Superior temporal gyrus (tissue), 1 donor: ENCODE measurements around the gene ZNF112.
"Not testable (repeated sequence)": the region's sequence is repeated elsewhere in the genome, so short reads cannot be mapped to it uniquely, and the experiment has no call there.

Experiments
- DNase-seq: peaks from one replicate; pipeline ENCODE4 v3.0.0-alpha.2; 2016; ENCODE audit errors: extremely low spot score

Gene ZNF112

DNA sequence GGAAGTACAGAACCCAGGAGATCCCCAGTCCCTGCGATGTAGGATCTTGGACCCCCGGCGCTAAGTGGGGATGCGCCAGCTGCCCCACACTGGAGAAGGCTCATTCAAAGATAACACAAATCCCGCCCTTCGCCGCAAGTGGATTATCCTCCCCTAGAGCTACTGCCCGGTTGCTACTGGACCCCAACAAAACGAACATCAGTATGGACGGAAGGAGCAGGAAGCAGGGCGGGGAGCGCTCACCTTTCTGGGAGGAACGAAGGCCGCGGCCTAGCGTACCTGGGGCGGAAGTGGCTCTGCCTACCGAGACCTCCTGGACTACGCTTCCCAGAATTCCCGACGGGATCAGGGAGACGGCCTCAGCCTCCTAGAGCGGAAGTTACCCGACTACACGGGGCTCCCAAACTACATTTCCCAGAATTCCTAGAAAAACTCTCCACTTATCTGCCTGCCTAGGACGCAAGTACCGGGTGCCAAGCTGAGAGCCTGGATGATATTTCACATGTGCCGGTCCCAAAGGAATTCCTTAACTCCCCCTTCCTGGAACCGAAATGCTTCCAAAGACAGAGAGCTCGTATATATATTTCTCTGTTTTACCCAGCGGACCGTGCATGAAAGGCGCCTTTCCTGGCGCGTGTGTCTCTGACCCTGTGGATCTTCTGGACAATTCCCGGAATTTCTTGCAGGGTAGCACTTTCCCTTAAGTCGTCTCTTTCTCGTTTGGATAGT, at the start of gene ZNF112:
Gene ZNF112, minus strand, starts transcription at position 298 of the 729 bp plus-strand sequence. CDS start 16,141 bp downstream, outside the sequence.
- peak; percentile 99 for DNase-seq

DNA sequence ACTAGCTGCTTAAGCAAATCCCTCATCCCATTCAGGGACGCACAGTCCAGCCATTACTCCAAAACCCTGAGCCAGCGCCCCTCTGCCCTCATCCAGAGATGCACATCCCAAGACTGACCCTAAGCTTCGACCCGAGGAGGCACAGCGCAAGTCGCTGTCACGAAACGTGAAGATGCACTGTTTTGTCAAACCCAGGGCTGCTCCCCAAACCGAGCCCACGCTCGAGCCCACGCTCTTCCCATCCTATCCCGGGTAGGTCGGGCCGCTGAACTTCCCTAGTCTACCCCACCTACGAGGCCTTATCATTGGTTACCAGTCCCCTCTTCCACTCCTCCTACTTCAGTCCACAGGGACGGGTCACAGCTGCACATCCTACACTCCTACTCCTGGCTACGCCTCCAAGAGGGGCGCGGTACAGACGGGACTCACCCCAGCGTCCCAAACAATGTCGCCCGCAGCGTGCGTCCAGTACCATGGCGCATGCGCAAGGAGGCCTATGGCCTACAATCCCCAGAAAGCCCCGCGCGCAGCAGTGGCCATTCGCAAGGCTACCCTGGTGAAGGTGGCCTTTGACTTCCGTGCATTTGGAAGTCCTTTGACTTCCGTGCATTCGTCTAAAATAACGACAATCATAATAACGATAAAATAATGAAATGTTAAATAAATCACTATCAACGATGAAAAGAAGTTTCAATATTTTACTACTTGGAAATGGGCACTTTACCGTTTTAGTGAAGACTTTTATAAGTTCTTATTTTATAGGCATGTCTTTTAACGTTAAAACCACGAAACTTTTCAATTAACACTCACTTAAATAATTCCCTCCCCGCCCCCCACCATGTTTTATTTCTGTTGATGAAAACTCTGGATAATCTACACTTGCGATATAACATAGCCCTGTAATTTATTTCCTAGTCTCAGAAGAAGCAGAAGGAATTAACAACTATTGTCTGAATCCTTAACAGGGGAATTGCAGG, 44.9 kb upstream of the ZNF112 start, which contains the start of gene ZNF285:
Gene ZNF285, minus strand, starts transcription at position 470 of the 977 bp plus-strand sequence. CDS start 4,395 bp downstream, outside the sequence.
- DNase-seq: peak; percentile 96

DNA sequence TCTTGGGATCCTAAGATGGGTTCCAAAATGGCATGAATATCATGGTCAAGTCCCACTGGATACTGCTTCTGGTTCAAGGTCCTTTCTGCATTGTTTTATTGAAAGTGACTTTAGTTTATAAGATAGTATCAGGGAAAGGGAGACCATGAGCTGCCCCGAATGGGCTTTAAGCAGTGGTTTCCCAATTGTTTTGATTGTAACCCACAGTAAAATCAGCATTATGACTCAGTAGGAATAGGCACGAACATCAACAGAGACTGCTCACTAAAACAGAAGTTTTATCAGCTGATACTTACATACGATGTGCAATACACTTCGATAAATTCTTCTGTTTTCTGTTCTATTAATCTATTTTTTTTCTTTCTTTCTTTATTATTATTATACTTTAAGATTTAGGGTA, 32.8 kb upstream of the ZNF112 start:
- DNase-seq: not testable (repeated sequence)

DNA sequence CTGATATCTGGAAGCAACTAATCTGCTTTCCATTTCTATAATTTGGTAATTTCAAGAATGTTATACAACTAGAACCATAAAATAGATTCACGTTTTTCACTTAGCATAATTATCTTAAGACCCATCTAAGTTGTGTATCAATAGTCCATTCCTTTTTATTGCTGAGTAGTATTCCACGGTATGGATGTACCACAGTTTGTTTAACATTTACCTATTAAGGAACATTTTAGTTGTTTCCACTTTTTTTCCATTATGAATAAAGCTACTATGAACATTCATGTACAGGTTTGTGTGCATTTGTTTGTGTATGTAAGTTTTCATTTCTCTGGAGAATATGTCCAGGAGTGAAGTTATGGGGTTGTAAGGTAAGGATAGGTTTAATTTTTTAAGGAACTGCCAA, 18.3 kb upstream of the ZNF112 start:
- DNase-seq: no peak

DNA sequence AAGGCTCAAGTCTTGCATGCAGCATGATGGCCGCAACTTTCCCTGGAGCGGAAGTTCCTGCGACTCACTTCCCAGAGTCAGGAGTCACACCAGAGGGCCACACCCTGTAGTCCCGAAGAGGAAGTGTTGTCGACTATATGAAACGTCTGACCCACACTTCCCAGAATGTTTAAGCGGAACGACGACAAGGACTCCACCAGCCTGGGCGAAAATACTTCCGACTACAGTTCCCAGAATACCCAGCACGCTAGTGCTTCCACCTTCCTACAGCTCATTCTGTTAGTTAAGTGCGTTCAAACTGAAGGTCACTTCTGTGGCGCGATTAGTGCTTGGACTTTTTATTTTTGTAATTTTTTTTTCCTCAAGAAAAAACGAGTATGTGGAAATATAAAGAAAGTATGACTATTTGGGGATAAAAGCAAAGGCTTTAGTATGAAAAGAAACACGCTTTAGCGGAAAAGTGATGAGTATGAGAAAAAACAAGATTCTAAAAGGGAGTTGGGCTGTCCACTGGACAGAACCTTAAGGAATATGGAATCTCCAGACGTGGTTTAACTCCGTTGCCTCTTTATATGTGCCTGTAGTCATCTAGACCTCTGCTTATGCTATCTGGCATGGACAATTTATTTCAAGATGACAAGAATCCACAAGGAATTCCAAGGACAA, 15.5 kb upstream of the ZNF112 start:
- no peak for DNase-seq

DNA sequence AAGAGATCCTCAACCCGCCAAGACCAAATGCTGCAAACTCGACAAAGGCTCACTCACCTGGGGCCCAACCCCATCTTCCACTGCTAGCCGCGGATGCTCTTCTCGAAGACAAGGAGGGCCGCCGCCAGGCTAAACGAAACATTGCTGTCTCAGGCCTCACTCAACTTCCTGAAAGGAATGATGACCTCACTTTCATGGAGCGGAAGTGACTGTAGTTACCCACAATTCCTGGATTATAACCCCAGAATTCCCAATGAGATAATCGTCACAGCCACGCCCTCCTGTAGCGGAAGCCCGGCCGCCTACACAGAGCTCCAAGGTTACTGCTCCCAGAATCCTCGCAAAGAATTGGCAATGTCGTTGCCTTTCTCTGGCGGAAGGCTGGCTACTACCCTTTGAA, 10.5 kb upstream of the ZNF112 start:
- DNase-seq: no peak

DNA sequence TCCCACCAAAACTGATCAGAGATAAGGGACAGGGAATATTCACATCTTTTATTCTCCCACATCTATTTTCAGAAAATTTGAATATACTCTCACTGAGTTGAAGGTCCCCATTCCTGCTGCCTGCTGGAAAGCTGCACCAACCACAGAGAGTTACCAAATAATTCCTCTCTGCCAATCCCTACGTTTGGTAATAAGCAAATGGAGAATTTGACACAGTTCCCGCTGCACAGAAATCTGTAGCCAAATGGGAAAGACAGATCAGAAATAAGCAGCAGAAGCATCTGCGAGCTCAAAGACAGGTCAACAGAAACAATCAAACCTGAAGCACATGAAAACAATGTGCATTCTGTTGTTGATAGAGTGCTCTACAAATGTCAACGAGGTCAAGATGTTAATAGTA, 9.9 kb downstream of the ZNF112 start:
- DNase-seq: no peak

DNA sequence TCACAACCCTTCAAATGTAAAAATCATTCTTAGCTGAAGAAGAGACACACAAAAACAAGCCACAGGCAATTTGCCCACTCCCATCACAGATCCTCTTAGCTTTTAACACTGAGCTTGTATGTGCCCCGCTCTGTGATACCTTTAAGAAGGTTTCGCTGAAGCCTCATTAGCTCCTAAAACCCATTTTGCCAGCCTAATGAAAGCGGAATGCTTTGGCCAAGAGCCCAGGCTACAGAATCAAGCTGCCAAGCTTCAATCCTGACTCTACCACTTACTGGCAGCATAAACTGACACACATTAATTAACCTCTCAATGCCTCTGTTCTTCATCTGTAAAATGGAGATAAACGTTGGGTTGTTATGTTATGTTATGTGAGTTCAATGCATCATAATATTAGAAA, 10.5 kb downstream of the ZNF112 start:
- peak; percentile 53 for DNase-seq

DNA sequence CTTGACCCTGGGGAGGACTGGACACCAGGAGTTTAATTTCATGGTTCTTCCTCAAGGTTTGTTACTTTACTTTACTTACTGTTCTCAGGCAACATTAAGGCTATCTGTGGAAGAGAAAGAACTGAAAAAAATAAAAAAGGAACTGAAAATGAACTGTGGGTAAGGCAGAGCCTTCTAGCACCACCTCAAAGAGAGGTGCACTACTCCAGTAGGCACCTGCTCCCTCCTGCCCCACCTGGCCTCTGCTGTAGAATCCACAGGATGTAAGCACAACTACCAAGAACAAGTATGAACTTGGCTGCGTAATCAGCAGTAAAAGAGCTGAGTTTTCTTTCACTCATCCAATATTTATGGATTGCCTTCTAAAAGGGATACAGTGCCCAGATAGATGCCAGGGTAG, 12.2 kb downstream of the ZNF112 start:
- DNase-seq: no peak

DNA sequence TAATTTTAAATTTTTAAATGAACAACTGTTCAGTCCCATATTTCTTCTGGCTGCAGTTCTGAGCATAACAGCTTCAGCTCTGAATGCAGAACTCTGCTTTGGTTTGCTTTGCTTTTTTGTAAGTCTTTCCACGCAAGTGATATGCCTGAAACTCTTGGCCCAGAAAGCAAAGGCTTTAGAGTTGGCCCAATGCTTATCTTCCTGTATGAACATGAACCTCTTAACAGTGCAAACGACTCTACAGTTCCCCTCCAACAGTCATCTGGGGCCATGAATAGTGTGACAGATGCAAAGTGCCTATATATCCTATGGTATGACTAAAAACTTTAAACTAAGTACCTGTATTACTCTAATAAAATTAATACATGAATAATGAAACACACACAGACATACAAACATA, 14.7 kb downstream of the ZNF112 start:
- DNase-seq: no peak

DNA sequence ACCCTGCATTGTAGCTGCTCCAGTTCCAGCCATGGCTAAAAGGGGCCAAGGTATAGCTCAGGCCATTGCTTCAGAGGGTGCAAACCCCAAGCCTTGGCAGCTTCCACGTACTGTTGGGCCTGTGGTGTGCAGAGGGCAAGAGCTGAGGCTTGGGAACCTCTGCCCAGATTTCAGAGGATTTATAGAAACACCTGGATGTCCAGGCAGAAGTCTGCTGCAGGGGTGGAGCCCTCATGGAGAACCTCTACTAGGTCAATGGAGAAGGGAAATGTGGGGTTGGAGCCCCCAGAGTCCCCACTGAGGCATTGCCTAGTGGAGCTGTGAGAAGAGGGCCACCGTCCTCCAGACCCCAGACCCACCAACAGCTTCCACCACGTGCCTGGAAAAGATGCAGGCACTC, 21.8 kb downstream of the ZNF112 start:
- not testable (repeated sequence) for DNase-seq

DNA sequence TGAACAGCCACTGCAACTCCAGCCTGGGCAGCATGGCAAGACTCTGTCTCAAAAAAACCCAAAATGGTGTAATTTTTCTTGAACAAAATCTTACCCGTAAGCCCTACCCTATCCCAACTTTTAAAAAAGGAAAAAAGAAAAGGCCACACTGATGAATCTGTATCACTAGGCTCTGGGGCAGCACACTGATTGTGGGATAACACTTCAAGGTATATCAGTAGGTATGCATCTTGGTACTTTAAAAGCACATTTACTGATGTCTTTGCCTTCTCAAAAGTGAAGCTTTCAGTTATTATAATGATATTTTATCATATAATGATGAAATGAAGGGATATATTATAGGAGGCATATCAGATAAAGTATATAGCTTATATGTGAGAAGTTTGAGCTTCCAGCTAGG, 24.3 kb downstream of the ZNF112 start:
- DNase-seq: no peak

DNA sequence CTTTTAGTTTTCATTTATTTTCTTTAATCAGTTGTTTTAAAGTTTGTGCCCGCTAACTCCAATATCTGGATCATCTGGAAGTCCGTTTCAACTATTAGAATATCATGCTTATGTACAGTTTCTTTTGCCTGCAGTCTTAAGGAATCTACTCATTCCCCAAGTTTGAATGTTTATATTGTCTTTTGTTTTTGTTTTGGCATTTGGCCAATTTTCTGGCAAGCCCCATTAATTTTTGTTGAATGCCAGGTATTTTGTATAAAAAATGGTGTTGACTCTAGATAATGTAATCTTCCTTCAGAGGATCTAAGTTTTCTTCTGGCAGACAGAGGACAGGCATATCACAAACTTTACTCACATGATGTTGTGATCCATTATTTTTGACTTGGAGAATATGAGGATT, 40.6 kb downstream of the ZNF112 start:
- no peak for DNase-seq

DNA sequence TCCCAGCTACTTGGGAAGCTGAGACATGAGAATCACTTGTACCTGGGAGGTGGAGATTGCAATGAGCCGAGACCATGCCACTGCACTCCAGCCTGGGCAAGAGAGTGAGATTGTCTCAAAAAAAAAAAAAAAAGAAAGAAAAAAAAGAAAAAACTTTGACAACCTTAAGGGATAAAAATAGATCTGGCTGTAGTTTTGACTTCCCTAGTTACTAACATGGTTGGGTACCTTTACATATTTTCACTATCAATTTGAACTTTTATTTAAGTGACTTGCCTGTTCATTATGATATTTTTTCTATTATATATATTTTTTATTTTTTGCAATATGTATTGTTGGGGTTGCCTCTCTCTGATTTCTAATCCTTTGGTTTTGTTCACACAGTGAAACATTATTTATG, 43.2 kb downstream of the ZNF112 start:
- no peak for DNase-seq

DNA sequence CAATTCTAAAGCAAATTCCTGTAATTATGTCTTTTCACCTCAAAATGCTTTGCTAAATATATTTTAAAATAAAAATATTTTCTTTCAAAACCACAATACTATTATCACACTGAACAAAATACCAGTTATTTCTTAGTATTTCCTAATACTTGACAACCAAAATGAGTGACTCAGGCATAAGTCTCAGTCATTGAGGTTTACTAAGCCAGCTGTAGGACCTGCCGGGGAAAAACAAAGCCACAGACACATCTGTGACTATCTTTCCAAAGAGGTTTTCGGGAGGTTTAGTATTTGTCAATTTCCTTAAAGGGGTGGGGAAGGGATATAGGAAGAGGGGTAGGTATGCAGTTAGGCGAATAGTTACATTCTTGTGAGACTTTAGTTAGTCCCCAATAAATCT, 48.5 kb downstream of the ZNF112 start:
- DNase-seq: no peak

DNA sequence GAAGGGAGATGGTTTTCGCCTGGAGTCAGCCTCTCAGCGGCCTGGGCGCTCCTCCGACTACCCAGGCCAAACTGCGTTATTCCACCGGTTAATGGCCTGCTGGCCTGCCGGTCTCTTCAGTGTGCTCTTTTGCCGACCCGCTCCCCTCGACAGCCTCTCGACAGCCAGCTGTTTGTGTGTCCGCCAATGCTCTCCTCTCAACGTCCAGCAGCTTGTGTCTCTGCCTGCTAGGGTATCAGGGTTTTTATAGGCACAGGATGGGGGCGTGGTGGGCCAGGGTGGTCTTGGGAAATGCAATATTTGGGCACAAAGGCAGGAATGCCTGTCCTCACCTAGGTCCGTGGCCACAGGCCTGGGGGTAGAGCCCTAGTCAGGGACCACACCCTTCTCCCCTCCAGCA, 50.2 kb downstream of the ZNF112 start:
- no peak for DNase-seq

DNA sequence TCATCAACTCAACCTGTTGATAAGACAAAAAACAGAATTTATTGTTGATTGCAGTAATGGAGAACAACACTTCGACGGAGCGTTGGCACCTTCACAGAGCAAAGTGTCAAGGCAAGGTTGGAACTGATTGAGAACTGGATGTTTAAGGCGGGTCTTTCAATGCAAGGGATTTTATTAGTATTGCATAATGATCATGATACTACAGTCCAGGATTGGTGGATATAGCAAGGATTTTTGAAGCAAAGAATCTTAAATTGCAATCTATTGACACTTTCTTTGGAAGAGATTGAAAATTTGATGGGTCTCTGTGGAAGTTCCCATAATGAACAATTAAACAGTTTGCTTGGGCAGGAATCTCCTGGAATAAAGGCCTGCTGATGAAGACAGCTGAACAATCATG, 51.0 kb downstream of the ZNF112 start:
- DNase-seq: no peak

DNA sequence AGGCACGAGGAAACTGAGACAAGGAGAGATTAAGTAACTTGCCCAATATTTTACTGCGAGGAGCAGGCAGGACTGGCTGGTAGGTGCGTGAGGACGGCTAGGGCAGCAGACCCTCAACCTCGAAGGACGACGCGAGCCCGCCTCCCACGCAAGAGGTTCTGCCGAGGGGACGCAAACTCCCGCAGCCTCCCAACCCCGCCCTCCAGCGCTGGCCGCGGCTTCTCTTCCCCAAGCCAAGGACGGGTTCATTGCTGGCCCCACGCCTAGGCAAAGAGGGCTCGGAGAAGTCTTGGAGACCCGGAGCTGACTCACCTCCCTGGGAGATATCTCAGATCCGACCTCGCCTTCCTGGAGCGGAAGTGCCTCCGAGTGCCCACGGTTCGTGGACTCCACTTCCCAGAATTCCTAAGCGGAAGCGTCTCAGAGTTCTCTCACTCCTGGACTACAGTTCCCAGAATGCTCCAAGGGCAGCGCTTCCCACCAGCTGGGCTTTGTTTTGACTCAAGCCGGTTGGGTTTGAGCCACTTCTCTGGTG, 51.8 kb downstream of the ZNF112 start, which contains the start of gene ZNF235:
Gene ZNF235, minus strand, starts transcription at position 367 of the 535 bp plus-strand sequence. CDS start 1,621 bp downstream, outside the sequence.
- DNase-seq: peak; percentile 99

DNA sequence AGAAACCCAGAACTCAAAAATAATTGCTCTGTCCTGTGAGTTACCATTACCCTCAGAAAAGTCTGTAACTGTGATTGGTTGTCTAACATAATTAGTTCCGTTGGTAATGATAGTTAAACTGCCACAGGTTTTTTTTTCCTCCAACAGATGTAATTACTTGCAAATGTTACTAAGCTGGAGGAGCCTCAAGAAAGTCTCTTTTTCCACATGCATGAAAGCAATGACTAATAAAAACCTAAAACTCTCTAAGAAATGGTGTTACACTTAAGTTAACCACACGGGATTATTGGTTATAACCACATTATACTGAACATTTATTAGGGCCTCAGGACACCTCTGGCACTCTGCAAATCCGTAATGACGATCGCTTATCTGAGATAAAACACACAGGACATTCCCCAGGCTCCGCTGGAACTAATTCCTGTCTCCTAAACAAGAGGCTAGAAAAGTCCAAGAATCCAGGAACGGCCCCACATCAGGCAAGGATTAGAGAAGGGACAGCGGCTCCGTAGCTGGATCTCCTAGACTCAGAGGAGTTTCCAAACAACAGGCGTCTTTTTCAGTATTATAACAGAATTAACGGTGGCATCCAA, 52.4 kb downstream of the ZNF112 start:
- peak; percentile 35 for DNase-seq

DNA sequence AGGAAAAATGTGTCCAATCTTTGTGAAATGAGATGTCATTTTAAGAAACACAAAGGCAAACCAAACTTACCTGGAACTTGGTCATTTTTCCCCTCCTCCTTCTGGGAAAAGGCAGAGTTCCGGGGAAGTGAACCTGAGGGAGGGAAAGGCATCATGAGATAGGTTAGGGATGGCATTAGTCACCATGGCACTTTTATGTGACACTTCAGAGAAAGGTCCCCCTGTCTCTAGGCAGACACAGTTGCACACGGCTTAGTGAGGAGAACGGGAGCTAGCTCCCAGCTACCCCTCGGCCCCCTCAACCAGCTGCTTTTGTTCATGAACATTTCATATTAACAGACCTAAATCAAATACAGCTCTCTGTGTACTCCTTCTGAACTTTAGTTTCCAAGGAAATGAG, 53.2 kb downstream of the ZNF112 start:
- no peak for DNase-seq

DNA sequence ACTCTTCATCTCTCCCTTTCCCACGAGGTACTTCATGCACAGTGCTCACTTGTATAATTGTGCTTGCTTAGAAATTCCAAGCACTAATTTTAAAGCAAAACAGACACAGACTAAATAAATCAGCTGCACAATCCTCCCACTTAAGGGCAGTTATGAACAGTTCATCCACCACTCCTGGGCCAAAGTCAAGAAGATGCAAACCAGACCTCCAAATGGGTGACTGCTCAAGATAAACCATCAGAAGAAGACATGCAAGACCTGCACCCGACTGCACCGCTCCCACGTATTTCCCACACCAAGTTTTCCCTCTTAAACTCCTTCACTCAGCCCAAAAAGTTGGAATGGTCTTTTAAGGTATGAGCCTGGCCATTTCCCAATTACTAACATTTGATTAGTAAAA, 71.5 kb downstream of the ZNF112 start:
- DNase-seq: no peak
